ENCODE measurements around the gene DUS2.

GRCh38 chr16:67999985-68000384 is 23.1 kb upstream of the DUS2 start:
- TF ChIP-seq CTCF (IDR thresholded peaks at IDR 0.05) (no peak), POLR2A (IDR thresholded peaks at IDR 0.05) (no peak), POLR2AphosphoS5 (IDR thresholded peaks at IDR 0.05) (no peak), EP300 (IDR thresholded peaks at IDR 0.05) (no peak)

Data from stomach (tissue), 4 donors.